OCI-LY1 (cell line): Measurements from ENCODE around the gene MRGPRD.

Experiments used
- H2AFZ ChIP-seq: fragments of 200-600 bp; sonication (generic), shearing (Covaris generic); 2 replicates; pipeline ENCODE4 v1.6.0; 2014; ENCODE audit warnings: antibody characterized with exemption, mild to moderate bottlenecking, low read length
- H3F3A ChIP-seq: fragments of 200-600 bp; sonication (generic), shearing (Covaris generic); 2 replicates; pipeline ENCODE4 v1.6.0; 2014; ENCODE audit warnings: mild to moderate bottlenecking, antibody characterized with exemption, low read length, moderate library complexity; ENCODE audit not compliant: insufficient read depth
- H3K27ac ChIP-seq: fragments of 200-600 bp; sonication (generic); 2 replicates; pipeline ENCODE4 v1.5.1; 2014; ENCODE audit warnings: low read length, mixed run types, mild to moderate bottlenecking, low read depth; ENCODE audit not compliant: poor library complexity, severe bottlenecking
- H3K27me3 ChIP-seq: fragments of 200-600 bp; sonication (generic); 2 replicates; pipeline ENCODE4 v1.6.0; 2014; ENCODE audit warnings: antibody characterized with exemption, mild to moderate bottlenecking, low read length, moderate library complexity; ENCODE audit not compliant: insufficient read depth
- H3K36me3 ChIP-seq: fragments of 200-600 bp; sonication (generic); 2 replicates; pipeline ENCODE4 v1.6.1; 2014; ENCODE audit warnings: mild to moderate bottlenecking, antibody characterized with exemption, low read length, moderate library complexity, mixed read lengths; ENCODE audit not compliant: insufficient read depth
- H3K4me1 ChIP-seq: fragments of 200-600 bp; sonication (generic); 2 replicates; pipeline ENCODE4 v1.5.1; 2014; ENCODE audit warnings: mild to moderate bottlenecking, low read length, moderate library complexity; ENCODE audit not compliant: insufficient read depth, severe bottlenecking
- H3K4me2 ChIP-seq: fragments of 200-600 bp; sonication (generic), shearing (Covaris generic); 2 replicates; pipeline ENCODE4 v1.6.1; 2014; ENCODE audit warnings: low read length
- H3K4me3 ChIP-seq: fragments of 200-600 bp; sonication (generic); 2 replicates; pipeline ENCODE4 v1.5.1; 2014; ENCODE audit warnings: low read length, low read depth, mild to moderate bottlenecking, mixed read lengths; ENCODE audit not compliant: poor library complexity, severe bottlenecking
- H3K79me2 ChIP-seq: fragments of 200-600 bp; shearing (Covaris generic); 2 replicates; pipeline ENCODE4 v1.6.1; 2016; ENCODE audit warnings: mixed run types, low read length, mixed read lengths; ENCODE audit not compliant: insufficient read depth
- H3K9ac ChIP-seq: fragments of 200-600 bp; sonication (generic), shearing (Covaris generic); 2 replicates; pipeline ENCODE4 v1.6.1; 2014; ENCODE audit warnings: mild to moderate bottlenecking, low read length, mixed read lengths
- H3K9me2 ChIP-seq: fragments of 200-600 bp; sonication (generic), shearing (Covaris generic); 2 replicates; pipeline ENCODE4 v1.6.1; 2014; ENCODE audit warnings: low read depth, mild to moderate bottlenecking, low read length, mixed read lengths
- H3K9me3 ChIP-seq: fragments of 200-600 bp; shearing (Covaris generic); 2 replicates; pipeline ENCODE4 v1.6.1; 2014; ENCODE audit warnings: low read length, mixed read lengths
- H4K20me1 ChIP-seq: fragments of 200-600 bp; sonication (generic), shearing (Covaris generic); 2 replicates; pipeline ENCODE4 v1.6.0; 2016; ENCODE audit warnings: mild to moderate bottlenecking, low read length; ENCODE audit not compliant: insufficient read depth
- EZH2 ChIP-seq: fragments of 200-600 bp; sonication (generic), shearing (Covaris generic); IDR thresholded peaks from 2 replicates; pipeline ENCODE4 v1.8.0; 2017; ENCODE audit warnings: borderline replicate concordance, mixed run types, mild to moderate bottlenecking, antibody characterized with exemption, low read length, moderate library complexity, mixed read lengths
- TF ChIP-seq, protein P1 (sequence below): fragments of 200-600 bp; sonication (generic), shearing (Covaris generic); IDR thresholded peaks from 2 replicates; pipeline ENCODE4 v1.5.1; 2017; ENCODE audit warnings: mild to moderate bottlenecking, antibody characterized with exemption, low read length, moderate library complexity, mixed read lengths

Gene MRGPRD

DNA sequence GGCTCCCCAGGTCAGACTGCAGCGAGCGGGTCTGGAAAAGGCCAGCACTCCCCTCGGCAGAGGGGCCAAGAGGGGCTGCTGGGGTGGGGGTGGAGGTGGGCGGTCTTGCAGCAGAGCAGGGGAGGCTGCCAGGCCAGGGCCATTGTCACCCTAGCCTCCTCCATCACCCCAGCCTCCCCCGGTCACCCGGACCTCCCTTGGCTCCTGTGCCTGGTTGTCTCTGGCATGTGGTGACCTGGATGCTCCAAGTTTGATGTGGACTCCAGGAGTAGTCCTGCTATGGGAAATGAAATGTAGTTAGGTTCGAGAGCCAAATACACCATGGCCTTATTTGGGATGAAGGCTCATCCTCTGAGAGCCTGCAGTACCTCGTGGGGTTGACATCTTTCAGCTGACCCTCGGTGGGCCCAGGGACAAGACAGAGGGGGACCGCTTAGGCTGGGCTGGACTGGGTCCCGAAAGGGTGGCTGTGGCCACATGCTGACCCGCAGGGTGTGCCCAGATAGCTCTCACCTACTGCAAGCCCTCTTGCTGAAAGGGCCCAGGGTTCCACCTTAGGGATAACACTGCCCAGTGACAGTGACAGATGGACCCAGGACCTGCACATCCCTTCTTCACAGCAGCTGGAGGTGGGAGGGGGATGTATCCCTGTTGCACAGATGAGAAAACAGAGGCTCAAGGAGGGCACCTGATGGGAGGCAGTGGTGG lies 24.1 kb downstream of the MRGPRD start:
- H3K9me3 ChIP-seq = no peaks in the 10 kb centered on the region
- H3K79me2 ChIP-seq = no peaks in the 10 kb centered on the region
- no peak overlapping the region for H3K4me2 ChIP-seq
- H3K27ac ChIP-seq = no peak overlapping the region
- no peaks in the 10 kb centered on the region for H3K36me3 ChIP-seq
- no peaks in the 10 kb centered on the region; the same call in 1 of the 2 replicates for H3K27me3 ChIP-seq
- TF ChIP-seq EZH2 = no peak
- TF ChIP-seq, protein P1, sequence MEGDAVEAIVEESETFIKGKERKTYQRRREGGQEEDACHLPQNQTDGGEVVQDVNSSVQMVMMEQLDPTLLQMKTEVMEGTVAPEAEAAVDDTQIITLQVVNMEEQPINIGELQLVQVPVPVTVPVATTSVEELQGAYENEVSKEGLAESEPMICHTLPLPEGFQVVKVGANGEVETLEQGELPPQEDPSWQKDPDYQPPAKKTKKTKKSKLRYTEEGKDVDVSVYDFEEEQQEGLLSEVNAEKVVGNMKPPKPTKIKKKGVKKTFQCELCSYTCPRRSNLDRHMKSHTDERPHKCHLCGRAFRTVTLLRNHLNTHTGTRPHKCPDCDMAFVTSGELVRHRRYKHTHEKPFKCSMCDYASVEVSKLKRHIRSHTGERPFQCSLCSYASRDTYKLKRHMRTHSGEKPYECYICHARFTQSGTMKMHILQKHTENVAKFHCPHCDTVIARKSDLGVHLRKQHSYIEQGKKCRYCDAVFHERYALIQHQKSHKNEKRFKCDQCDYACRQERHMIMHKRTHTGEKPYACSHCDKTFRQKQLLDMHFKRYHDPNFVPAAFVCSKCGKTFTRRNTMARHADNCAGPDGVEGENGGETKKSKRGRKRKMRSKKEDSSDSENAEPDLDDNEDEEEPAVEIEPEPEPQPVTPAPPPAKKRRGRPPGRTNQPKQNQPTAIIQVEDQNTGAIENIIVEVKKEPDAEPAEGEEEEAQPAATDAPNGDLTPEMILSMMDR = no peak
- no peaks in the 10 kb centered on the region for H4K20me1 ChIP-seq
- no peak overlapping the region for H3K9ac ChIP-seq
- no peak overlapping the region for H3K4me3 ChIP-seq
- H3K4me1 ChIP-seq = peaks cover 7% of the 10 kb centered on the region
- H3K9me2 ChIP-seq = no peaks in the 10 kb centered on the region
- no peaks in the 10 kb centered on the region for H3F3A ChIP-seq
- H2AFZ ChIP-seq = no peak overlapping the region

GRCh38 chr11:68956142-68956541 lies 24.6 kb downstream of the MRGPRD start:
- Histone ChIP-seq H3F3A (no peaks in the 10 kb centered on the region), H3K4me1 (peaks cover 7% of the 10 kb centered on the region), H3K79me2 (no peaks in the 10 kb centered on the region), H2AFZ (no peak overlapping the region), H3K4me2 (no peak overlapping the region), H3K9me2 (no peaks in the 10 kb centered on the region), H4K20me1 (no peaks in the 10 kb centered on the region), H3K4me3 (no peak overlapping the region), H3K9me3 (no peaks in the 10 kb centered on the region), H3K9ac (no peak overlapping the region), H3K27me3 (peaks cover 2% of the 10 kb centered on the region; the same call in 1 of the 2 replicates), H3K36me3 (no peaks in the 10 kb centered on the region), H3K27ac (no peak overlapping the region)
- TF ChIP-seq, protein P1 = peak; percentile 53
- TF ChIP-seq EZH2 = no peak

DNA sequence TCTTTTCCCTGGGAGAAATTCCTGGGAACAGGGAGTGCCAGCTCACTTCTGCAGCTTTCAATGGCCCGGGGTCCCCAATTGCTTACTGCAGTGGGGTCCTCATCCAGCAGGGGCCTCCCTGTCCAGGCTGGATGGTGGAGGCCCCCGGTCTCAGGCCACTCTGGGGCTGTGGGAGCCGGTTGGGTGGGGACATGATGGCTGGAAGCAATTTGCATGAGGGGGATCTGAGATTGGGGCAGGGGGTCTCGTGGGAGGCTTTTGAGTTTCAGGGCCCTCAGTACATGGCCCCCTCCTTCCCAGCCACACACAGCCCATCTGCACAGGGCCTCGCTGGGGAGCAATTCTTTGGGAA lies 25.2 kb downstream of the MRGPRD start:
- Histone ChIP-seq H3K79me2 (no peaks in the 10 kb centered on the region), H3K4me3 (no peak overlapping the region), H2AFZ (no peak overlapping the region), H3K4me1 (peaks cover 7% of the 10 kb centered on the region), H3K9me2 (no peaks in the 10 kb centered on the region), H3K4me2 (peak overlapping the region; percentile 27; the same call in 1 of the 2 replicates), H3K9ac (no peak overlapping the region), H4K20me1 (no peaks in the 10 kb centered on the region), H3F3A (no peaks in the 10 kb centered on the region), H3K36me3 (no peaks in the 10 kb centered on the region), H3K27ac (no peak overlapping the region), H3K27me3 (peaks cover 3% of the 10 kb centered on the region; the same call in 1 of the 2 replicates), H3K9me3 (no peaks in the 10 kb centered on the region)
- TF ChIP-seq EZH2 = no peak
- TF ChIP-seq, protein P1 = no peak
